ENCODE measurements around the gene MCU.

DNA sequence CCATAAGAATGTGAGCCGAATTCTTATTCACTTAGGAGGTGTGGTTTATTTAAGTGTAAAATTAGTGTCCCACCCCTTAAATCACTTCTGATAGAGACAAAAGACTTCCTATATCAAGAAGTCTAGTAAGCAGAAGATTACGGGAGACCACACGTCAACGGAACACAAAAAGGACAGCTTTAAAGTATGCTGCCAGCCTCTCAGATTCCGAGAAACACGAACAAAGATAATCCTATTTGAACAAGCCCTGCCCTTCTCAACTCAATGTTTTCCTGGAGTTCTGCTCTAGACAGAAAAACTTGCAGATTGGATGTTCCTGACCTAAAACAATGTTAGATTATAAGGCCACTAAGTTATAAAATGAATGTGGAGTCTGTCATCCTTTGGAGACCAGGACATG lies 4.9 kb upstream of the MCU start:
- TF ChIP-seq KDM1A (IDR thresholded peaks at IDR 0.05; ENCODE audit: borderline replicate concordance, low read length) (no peak), POLR2A (IDR thresholded peaks at IDR 0.05; ENCODE audit: control extremely low read depth in 1 of 2, low read depth in 2 of 2, low read length in 2 of 2) (no peak), KDM5A (IDR thresholded peaks at IDR 0.05; ENCODE audit: low read length) (no peak), EP300 (IDR thresholded peaks at IDR 0.05; ENCODE audit: borderline replicate concordance in 1 of 2, low read depth in 2 of 2, low read length in 2 of 2) (no peak), SIX5 (IDR thresholded peaks at IDR 0.05; ENCODE audit: low read depth, low read length) (no peak), CEBPB (IDR thresholded peaks at IDR 0.05; ENCODE audit: low read depth, low read length) (no peak), CBX5 (IDR thresholded peaks at IDR 0.05; ENCODE audit: low read depth, low read length) (no peak), RAD21 (IDR thresholded peaks at IDR 0.05 in 1 of 2, conservative IDR thresholded peaks at IDR 0.05 in 1 of 2; ENCODE audit: low read depth in 2 of 2, low read length in 2 of 2) (no peak), ZNF274 (IDR thresholded peaks at IDR 0.05; ENCODE audit: borderline replicate concordance, extremely low read depth, low read length) (no peak), GTF2F1 (IDR thresholded peaks at IDR 0.05; ENCODE audit: borderline replicate concordance, low read depth, low read length) (no peak)
- TF ChIP-seq, protein P1, sequence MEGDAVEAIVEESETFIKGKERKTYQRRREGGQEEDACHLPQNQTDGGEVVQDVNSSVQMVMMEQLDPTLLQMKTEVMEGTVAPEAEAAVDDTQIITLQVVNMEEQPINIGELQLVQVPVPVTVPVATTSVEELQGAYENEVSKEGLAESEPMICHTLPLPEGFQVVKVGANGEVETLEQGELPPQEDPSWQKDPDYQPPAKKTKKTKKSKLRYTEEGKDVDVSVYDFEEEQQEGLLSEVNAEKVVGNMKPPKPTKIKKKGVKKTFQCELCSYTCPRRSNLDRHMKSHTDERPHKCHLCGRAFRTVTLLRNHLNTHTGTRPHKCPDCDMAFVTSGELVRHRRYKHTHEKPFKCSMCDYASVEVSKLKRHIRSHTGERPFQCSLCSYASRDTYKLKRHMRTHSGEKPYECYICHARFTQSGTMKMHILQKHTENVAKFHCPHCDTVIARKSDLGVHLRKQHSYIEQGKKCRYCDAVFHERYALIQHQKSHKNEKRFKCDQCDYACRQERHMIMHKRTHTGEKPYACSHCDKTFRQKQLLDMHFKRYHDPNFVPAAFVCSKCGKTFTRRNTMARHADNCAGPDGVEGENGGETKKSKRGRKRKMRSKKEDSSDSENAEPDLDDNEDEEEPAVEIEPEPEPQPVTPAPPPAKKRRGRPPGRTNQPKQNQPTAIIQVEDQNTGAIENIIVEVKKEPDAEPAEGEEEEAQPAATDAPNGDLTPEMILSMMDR (IDR thresholded peaks at IDR 0.05; ENCODE audit: control extremely low read depth in 1 of 3, insufficient read depth in 1 of 3, low read depth in 1 of 3, low read length in 3 of 3), result no peak
